Activated CD8-positive, alpha-beta memory T cell treated with anti-CD3 and anti-CD28 coated beads, Interleukin-2, amount 10 ng/mL, durations not matched to agents 7 days and 5 days (primary cell): ENCODE measurements around the gene HPX. TPM values are rescaled to one million over a fixed set of nuclear protein-coding genes. Genes with fewer than 3 reads are reported as not detected.

Experiments used
- ATAC-seq: fragments of 150-1000 bp; cut with Tn5 transposase; one replicate; pipeline ENCODE4 v1.10.0; 2021; ENCODE audit warnings: moderate library complexity
- CTCF ChIA-PET: fragments of 350-600 bp; sonication (Branson Sonifier 250); formaldehyde crosslinking; loops from one replicate; lab custom pipeline; 2021; ENCODE audit warnings: antibody characterized with exemption; lab: Charles Lee
- DNase-seq: peaks from one replicate; pipeline ENCODE4 v3.0.0-alpha.2; 2020
- H3K27ac Mint-ChIP-seq: one replicate; pipeline ENCODE4 v1.8.0; 2021; ENCODE audit warnings: mild to moderate bottlenecking, mixed read lengths
- H3K27me3 Mint-ChIP-seq: one replicate; pipeline ENCODE4 v1.8.0; 2021; ENCODE audit warnings: mixed read lengths
- H3K36me3 Mint-ChIP-seq: one replicate; pipeline ENCODE4 v1.8.0; 2021; ENCODE audit warnings: mild to moderate bottlenecking, mixed read lengths
- H3K4me1 Mint-ChIP-seq: one replicate; pipeline ENCODE4 v1.8.0; 2021; ENCODE audit warnings: mixed read lengths
- H3K4me3 Mint-ChIP-seq: one replicate; pipeline ENCODE4 v1.8.0; 2021; ENCODE audit warnings: mild to moderate bottlenecking, moderate library complexity, mixed read lengths
- H3K9me3 Mint-ChIP-seq: one replicate; pipeline ENCODE4 v1.8.0; 2022; ENCODE audit warnings: low read depth, mixed read lengths
- total RNA-seq, 2 experiments: library from RNA; stranded (reverse); gene quantifications; one replicate each; pipeline ENCODE4 v1.2.3, GENCODE V29; 2021

Gene HPX
- total RNA-seq, 2 experiments from 2014 or later, result 0.76 TPM; not detected in 1

GRCh38 chr11:6405052-6405667 lies 35.6 kb downstream of the HPX start:
- Mint-ChIP-seq H3K27me3 (no peaks in the 10 kb centered on the region), H3K4me1 (peaks cover 70% of the 10 kb centered on the region), H3K4me3 (no peak overlapping the region), H3K9me3 (no peaks in the 10 kb centered on the region), H3K36me3 (peaks cover 15% of the 10 kb centered on the region), H3K27ac (no peak overlapping the region)
- CTCF ChIA-PET, result interaction anchor here (1.2 to 4.5 kb wide), 3 partner anchors 26 to 42 kb away, joined by 3 to 30 read pairs (median 6); no protein-coding TSS in a partner anchor
- ATAC-seq, result no peak
- DNase-seq, result no peak

- Mint-ChIP-seq H3K36me3 (peaks cover 13% of the 10 kb centered on the region), H3K27ac (peak overlapping the region; percentile 96), H3K4me3 (no peak overlapping the region), H3K9me3 (no peaks in the 10 kb centered on the region), H3K4me1 (peaks cover 70% of the 10 kb centered on the region), H3K27me3 (no peaks in the 10 kb centered on the region)
- CTCF ChIA-PET, result interaction anchor here (0.6 to 4.5 kb wide), 8 partner anchors 9 to 39 kb away, joined by 3 to 42 read pairs (median 22); partner anchors contain the start of genes APBB1 and SMPD1
- DNase-seq (peak; percentile 64), ATAC-seq (peak; percentile 27)
Observed at GRCh38 chr11:6404342-6405051, 36.3 kb downstream of the HPX start.

- CTCF ChIA-PET, result interaction anchor here (0.9 to 4.5 kb wide), 12 partner anchors 10 to 354 kb away, joined by 3 to 42 read pairs (median 6); partner anchors contain the start of genes APBB1, HPX and SMPD1
- H3K27ac Mint-ChIP-seq, result peak overlapping the region; percentile 96
- H3K4me3 Mint-ChIP-seq, result no peak overlapping the region
- peaks cover 18% of the 10 kb centered on the region for H3K36me3 Mint-ChIP-seq
- ATAC-seq (no peak), DNase-seq (no peak)
- no peaks in the 10 kb centered on the region for H3K9me3 Mint-ChIP-seq
- H3K27me3 Mint-ChIP-seq, result no peaks in the 10 kb centered on the region
- H3K4me1 Mint-ChIP-seq, result peaks cover 69% of the 10 kb centered on the region
Observed at GRCh38 chr11:6403539-6403938, 37.2 kb downstream of the HPX start.

- Mint-ChIP-seq H3K27ac (peak overlapping the region; percentile 96), H3K4me1 (peaks cover 62% of the 10 kb centered on the region), H3K9me3 (no peaks in the 10 kb centered on the region), H3K27me3 (no peaks in the 10 kb centered on the region), H3K4me3 (peak overlapping the region; percentile 73), H3K36me3 (peaks cover 18% of the 10 kb centered on the region)
- DNase-seq (peak; percentile 96), ATAC-seq (peak; percentile 90)
- CTCF ChIA-PET, result interaction anchor here (0.9 to 4.5 kb wide), 17 partner anchors 9 to 355 kb away, joined by 3 to 42 read pairs (median 5); partner anchors contain the start of genes APBB1, HPX, MRPL17 and SMPD1
Observed at GRCh38 chr11:6402561-6402981, 38.2 kb downstream of the HPX start.

- Mint-ChIP-seq H3K4me1 (peaks cover 57% of the 10 kb centered on the region), H3K27ac (peak overlapping the region; percentile 96), H3K36me3 (peaks cover 18% of the 10 kb centered on the region), H3K9me3 (no peaks in the 10 kb centered on the region), H3K4me3 (peak overlapping the region; percentile 73), H3K27me3 (no peaks in the 10 kb centered on the region)
- CTCF ChIA-PET, result interaction anchor here (1.1 to 4.5 kb wide), 13 partner anchors 8 to 281 kb away, joined by 3 to 42 read pairs (median 8); partner anchors contain the start of genes APBB1, MRPL17 and SMPD1
- ATAC-seq (peak; percentile 62), DNase-seq (peak; percentile 79)
Observed at GRCh38 chr11:6402061-6402470, 38.7 kb downstream of the HPX start.

- peaks cover 18% of the 10 kb centered on the region for H3K36me3 Mint-ChIP-seq
- H3K27ac Mint-ChIP-seq, result peak overlapping the region; percentile 2
- no peaks in the 10 kb centered on the region for H3K27me3 Mint-ChIP-seq
Observed at GRCh38 chr11:6401464-6401863, 39.3 kb downstream of the HPX start.

GRCh38 chr11:6400431-6401345 lies 40.1 kb downstream of the HPX start:
- Mint-ChIP-seq H3K4me1 (peaks cover 45% of the 10 kb centered on the region), H3K27ac (no peak overlapping the region), H3K36me3 (peaks cover 18% of the 10 kb centered on the region), H3K9me3 (no peaks in the 10 kb centered on the region), H3K27me3 (no peaks in the 10 kb centered on the region), H3K4me3 (no peak overlapping the region)
- CTCF ChIA-PET, result interaction anchor here (2.1 to 4.0 kb wide), 4 partner anchors 11 to 283 kb away, joined by 5 to 42 read pairs (median 16); partner anchors contain the start of genes MRPL17 and SMPD1
- DNase-seq, result no peak
- ATAC-seq, result no peak

More at GRCh38 chr11:6401464-6401863, 39.3 kb downstream of the HPX start:
- Mint-ChIP-seq H3K4me1 (peaks cover 52% of the 10 kb centered on the region), H3K9me3 (no peaks in the 10 kb centered on the region), H3K4me3 (no peak overlapping the region)
- CTCF ChIA-PET, result interaction anchor here (1.1 to 4.5 kb wide), 8 partner anchors 10 to 282 kb away, joined by 3 to 42 read pairs (median 16); partner anchors contain the start of genes APBB1, MRPL17 and SMPD1
- DNase-seq (no peak), ATAC-seq (no peak)

- H3K4me1 Mint-ChIP-seq, result peaks cover 26% of the 10 kb centered on the region
- ATAC-seq, result no peak
- no peak for DNase-seq
- no peaks in the 10 kb centered on the region for H3K9me3 Mint-ChIP-seq
- no peak overlapping the region for H3K27ac Mint-ChIP-seq
- H3K4me3 Mint-ChIP-seq, result no peak overlapping the region
- H3K27me3 Mint-ChIP-seq, result no peaks in the 10 kb centered on the region
- CTCF ChIA-PET, result interaction anchor here (1.3 to 1.8 kb wide), 2 partner anchors 19 to 160 kb away, joined by 3 to 7 read pairs; no protein-coding TSS in a partner anchor
- peaks cover 23% of the 10 kb centered on the region for H3K36me3 Mint-ChIP-seq
Observed at GRCh38 chr11:6397636-6398035, 43.2 kb downstream of the HPX start.

GRCh38 chr11:6397156-6397555 lies 43.6 kb downstream of the HPX start:
- Mint-ChIP-seq H3K4me3 (no peak overlapping the region), H3K27ac (no peak overlapping the region), H3K9me3 (no peaks in the 10 kb centered on the region), H3K36me3 (peaks cover 24% of the 10 kb centered on the region), H3K4me1 (peaks cover 23% of the 10 kb centered on the region), H3K27me3 (no peaks in the 10 kb centered on the region)
- DNase-seq, result no peak
- CTCF ChIA-PET, result interaction anchor here (1.0 kb wide), 1 partner anchor 18 kb away, joined by 4 read pairs; no protein-coding TSS in a partner anchor
- no peak for ATAC-seq

GRCh38 chr11:6395470-6396060 lies 45.2 kb downstream of the HPX start:
- H3K9me3 Mint-ChIP-seq, result no peaks in the 10 kb centered on the region
- H3K36me3 Mint-ChIP-seq, result peaks cover 22% of the 10 kb centered on the region
- no peak for ATAC-seq
- no peak for DNase-seq
- peaks cover 21% of the 10 kb centered on the region for H3K4me1 Mint-ChIP-seq
- H3K27ac Mint-ChIP-seq, result no peak overlapping the region
- CTCF ChIA-PET, result interaction anchor here (1.8 kb wide), 1 partner anchor 16 kb away, joined by 3 read pairs; no protein-coding TSS in a partner anchor
- no peak overlapping the region for H3K4me3 Mint-ChIP-seq
- H3K27me3 Mint-ChIP-seq, result no peaks in the 10 kb centered on the region

GRCh38 chr11:6393989-6394670 lies 46.7 kb downstream of the HPX start:
- Mint-ChIP-seq H3K36me3 (peaks cover 16% of the 10 kb centered on the region), H3K27ac (no peak overlapping the region), H3K9me3 (no peaks in the 10 kb centered on the region), H3K4me1 (peaks cover 29% of the 10 kb centered on the region), H3K27me3 (no peaks in the 10 kb centered on the region), H3K4me3 (no peak overlapping the region)
- ATAC-seq (no peak), DNase-seq (no peak)
- CTCF ChIA-PET, result interaction anchor here (1.8 to 4.4 kb wide), 3 partner anchors 9 to 15 kb away, joined by 3 to 31 read pairs (median 19); no protein-coding TSS in a partner anchor
